OCI-LY3 (cell line): ENCODE measurements around the gene COLQ.

ENCODE experiments used
- CTCF ChIP-seq: fragments of 200-600, 300-600 bp; sonication (generic); IDR thresholded peaks from 2 replicates; pipeline ENCODE4 v1.5.1; 2014; ENCODE audit warnings: antibody characterized with exemption, low read length, low read depth
- EZH2phosphoT487 ChIP-seq: fragments of 200-600 bp; shearing (Covaris generic); IDR thresholded peaks from 2 replicates; pipeline ENCODE4 v1.6.1; 2018; ENCODE audit warnings: antibody characterized with exemption, mixed run types, low read depth

- no peak for TF ChIP-seq CTCF
- no peak for TF ChIP-seq EZH2phosphoT487
Observed at GRCh38 chr3:15491143-15491542, 30.4 kb downstream of the COLQ start.
